Cardiac muscle cell (in vitro differentiated cells and primary cell): ENCODE measurements around the gene GEMIN8. TPM values are rescaled to one million over a fixed set of nuclear protein-coding genes. Genes with fewer than 3 reads are reported as not detected.

Experiments
- DNase-seq, 2 donors: peaks; one replicate each; pipeline versions ENCODE4 v3.0.0 to v3.0.0-alpha.2; 2010 to 2017; ENCODE audit warnings: low read depth in 1 of 2, low spot score in 1 of 2
- H3K27ac ChIP-seq: fragments of 200-600 bp; sonication (generic); 2 replicates; pipeline ENCODE4 v1.5.1; 2016
- H3K27me3 ChIP-seq: fragments of 200-600 bp; sonication (generic); 2 replicates; pipeline ENCODE4 v1.6.0; 2016; ENCODE audit warnings: control low read depth
- H3K36me3 ChIP-seq: fragments of 200-600 bp; sonication (generic); 2 replicates; pipeline ENCODE4 v1.5.1; 2016; ENCODE audit warnings: control low read depth
- H3K4me1 ChIP-seq: fragments of 200-600 bp; sonication (generic); 2 replicates; pipeline ENCODE4 v1.8.1; 2017; ENCODE audit warnings: low read depth, mild to moderate bottlenecking, mixed run types
- H3K4me3 ChIP-seq: fragments of 200-600 bp; sonication (generic); 2 replicates; pipeline ENCODE4 v1.5.1; 2016; ENCODE audit warnings: mild to moderate bottlenecking
- H3K9me3 ChIP-seq: fragments of 200-600 bp; sonication (generic); 2 replicates; pipeline ENCODE4 v1.5.1; 2017; ENCODE audit warnings: low read depth, mild to moderate bottlenecking, control low read depth
- CTCF ChIP-seq: IDR thresholded peaks from 2 replicates; pipeline ENCODE4 v1.5.1; 2012; ENCODE audit warnings: low read depth, mild to moderate bottlenecking, low read length
- polyA plus RNA-seq: library from polyadenylated mRNA; unstranded; fragments of >200 nt; fragmentation: Nextera tagmentation; extraction: Ambion mirVana; gene quantifications from 2 replicates; pipeline ENCODE4 v1.2.1, GENCODE V29; 2016
- total RNA-seq: library from RNA; depleted of rRNA; stranded (reverse); fragments of >200 nt; gene quantifications from 2 replicates; pipeline ENCODE4 v1.2.3, GENCODE V29; 2016

The GEMIN8 gene
- total and polyA plus RNA-seq, 2 experiments from 2014 or later = 19.5 to 41.6 TPM

GRCh38 chrX:14017399-14017798 lies 12.3 kb downstream of the GEMIN8 start:
- Histone ChIP-seq H3K9me3 (no peaks in the 10 kb centered on the region), H3K27ac (no peak overlapping the region), H3K27me3 (no peaks in the 10 kb centered on the region), H3K4me1 (no peaks in the 10 kb centered on the region), H3K36me3 (no peaks in the 10 kb centered on the region), H3K4me3 (no peak overlapping the region)
- no peak for TF ChIP-seq CTCF
- DNase-seq = no peak

GRCh38 chrX:14015941-14016340 lies 13.8 kb downstream of the GEMIN8 start:
- H3K4me3 ChIP-seq = no peak overlapping the region
- TF ChIP-seq CTCF = no peak
- no peaks in the 10 kb centered on the region for H3K9me3 ChIP-seq
- H3K27ac ChIP-seq = no peak overlapping the region
- H3K4me1 ChIP-seq = no peaks in the 10 kb centered on the region
- no peaks in the 10 kb centered on the region for H3K27me3 ChIP-seq
- peak in 1 of 2 donors; percentile 35 for DNase-seq
- no peaks in the 10 kb centered on the region for H3K36me3 ChIP-seq

- Histone ChIP-seq H3K36me3 (no peaks in the 10 kb centered on the region), H3K4me3 (no peak overlapping the region), H3K27ac (no peak overlapping the region), H3K9me3 (no peaks in the 10 kb centered on the region), H3K4me1 (no peaks in the 10 kb centered on the region), H3K27me3 (no peaks in the 10 kb centered on the region)
- DNase-seq = peak in 1 of 2 donors; percentile 45
- no peak for TF ChIP-seq CTCF
These were observed 14.4 kb downstream of the GEMIN8 start for GRCh38 chrX:14015294-14015693.

- Histone ChIP-seq H3K9me3 (no peaks in the 10 kb centered on the region), H3K4me1 (no peaks in the 10 kb centered on the region), H3K4me3 (no peak overlapping the region), H3K36me3 (no peaks in the 10 kb centered on the region), H3K27ac (no peak overlapping the region), H3K27me3 (no peaks in the 10 kb centered on the region)
- TF ChIP-seq CTCF = no peak
- DNase-seq = no peak
These were observed 15.2 kb downstream of the GEMIN8 start for GRCh38 chrX:14014526-14014925.

GRCh38 chrX:14013054-14013453 lies 16.6 kb downstream of the GEMIN8 start:
- no peak for TF ChIP-seq CTCF
- H3K4me3 ChIP-seq = no peak overlapping the region
- H3K36me3 ChIP-seq = no peaks in the 10 kb centered on the region
- no peak overlapping the region for H3K27ac ChIP-seq
- H3K9me3 ChIP-seq = no peaks in the 10 kb centered on the region
- no peaks in the 10 kb centered on the region for H3K27me3 ChIP-seq
- no peaks in the 10 kb centered on the region for H3K4me1 ChIP-seq
- no peak for DNase-seq

- TF ChIP-seq CTCF = no peak
- no peak for DNase-seq
- H3K27ac ChIP-seq = no peak overlapping the region
- H3K9me3 ChIP-seq = no peaks in the 10 kb centered on the region
- no peaks in the 10 kb centered on the region for H3K4me1 ChIP-seq
- no peaks in the 10 kb centered on the region for H3K36me3 ChIP-seq
- no peaks in the 10 kb centered on the region for H3K27me3 ChIP-seq
- H3K4me3 ChIP-seq = no peak overlapping the region
These were observed 19.1 kb downstream of the GEMIN8 start for GRCh38 chrX:14010566-14010965.
